ENCODE measurements around the gene MFGE8. TPM values are rescaled to one million over a fixed set of nuclear protein-coding genes. Genes with fewer than 3 reads are reported as not detected.

The MFGE8 gene
- total and polyA plus RNA-seq, 9 of the 15 experiments (the other 6 are each of a cell fraction or from before 2014, with no cell fraction given): 2.3 to 142 (median 62.3) TPM

GRCh38 chr15:88864861-88865497 is 48.2 kb downstream of the MFGE8 start (continued):
- TF ChIP-seq, protein P1, sequence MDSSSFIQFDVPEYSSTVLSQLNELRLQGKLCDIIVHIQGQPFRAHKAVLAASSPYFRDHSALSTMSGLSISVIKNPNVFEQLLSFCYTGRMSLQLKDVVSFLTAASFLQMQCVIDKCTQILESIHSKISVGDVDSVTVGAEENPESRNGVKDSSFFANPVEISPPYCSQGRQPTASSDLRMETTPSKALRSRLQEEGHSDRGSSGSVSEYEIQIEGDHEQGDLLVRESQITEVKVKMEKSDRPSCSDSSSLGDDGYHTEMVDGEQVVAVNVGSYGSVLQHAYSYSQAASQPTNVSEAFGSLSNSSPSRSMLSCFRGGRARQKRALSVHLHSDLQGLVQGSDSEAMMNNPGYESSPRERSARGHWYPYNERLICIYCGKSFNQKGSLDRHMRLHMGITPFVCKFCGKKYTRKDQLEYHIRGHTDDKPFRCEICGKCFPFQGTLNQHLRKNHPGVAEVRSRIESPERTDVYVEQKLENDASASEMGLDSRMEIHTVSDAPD (CRISPR knock-in tag; IDR thresholded peaks at IDR 0.05): no peak
- TF ChIP-seq L3MBTL2 (IDR thresholded peaks at IDR 0.05) (peak; percentile 32; the same call in 1 of the 2 replicates), THRAP3 (IDR thresholded peaks at IDR 0.05; ENCODE audit: borderline replicate concordance) (no peak), CBFA2T3 (IDR thresholded peaks at IDR 0.05) (peak; percentile 68), RBM22 (IDR thresholded peaks at IDR 0.05; ENCODE audit: low read depth, low read length, poor library complexity, severe bottlenecking) (no peak), SMAD2 (IDR thresholded peaks at IDR 0.05; ENCODE audit: low read depth, low read length) (no peak), ZNF778 (CRISPR knock-in tag; IDR thresholded peaks at IDR 0.05) (no peak), ELF4 (CRISPR knock-in tag; IDR thresholded peaks at IDR 0.05) (0 out of 2 replicates have a peak, but pooled peaks have one; percentile 11), SREBF1 (IDR thresholded peaks at IDR 0.05; ENCODE audit: borderline replicate concordance, low read depth, low read length) (no peak), ZNF644 (tag; IDR thresholded peaks at IDR 0.05; ENCODE audit: low read depth) (no peak), MECOM (CRISPR knock-in tag; IDR thresholded peaks at IDR 0.05) (no peak), COPS2 (conservative IDR thresholded peaks at IDR 0.05) (no peak), ARID1B (IDR thresholded peaks at IDR 0.05) (peak; percentile 42; the same call in 1 of the 2 replicates), THRB (CRISPR knock-in tag; conservative IDR thresholded peaks at IDR 0.05) (no peak), NCOR1 (IDR thresholded peaks at IDR 0.05) (peak; percentile 20; the same call in 1 of the 2 replicates), BRF2 (IDR thresholded peaks at IDR 0.05; ENCODE audit: borderline replicate concordance, insufficient read depth, insufficient read length) (no peak), HDAC1 (IDR thresholded peaks at IDR 0.05) (0 out of 4 replicates have a peak, but pooled peaks of 1 of the 2 experiments have one; percentile 33), CBX8 (IDR thresholded peaks at IDR 0.05; ENCODE audit: borderline replicate concordance, extremely low read depth, low read depth, low read length, poor library complexity, severe bottlenecking) (no peak), PML (IDR thresholded peaks at IDR 0.05; ENCODE audit: low read length) (no peak), LARP7 (IDR thresholded peaks at IDR 0.05) (no peak), USF2 (CRISPR knock-in tag; IDR thresholded peaks at IDR 0.05) (peak; percentile 73)
- TF ChIP-seq, protein P2, sequence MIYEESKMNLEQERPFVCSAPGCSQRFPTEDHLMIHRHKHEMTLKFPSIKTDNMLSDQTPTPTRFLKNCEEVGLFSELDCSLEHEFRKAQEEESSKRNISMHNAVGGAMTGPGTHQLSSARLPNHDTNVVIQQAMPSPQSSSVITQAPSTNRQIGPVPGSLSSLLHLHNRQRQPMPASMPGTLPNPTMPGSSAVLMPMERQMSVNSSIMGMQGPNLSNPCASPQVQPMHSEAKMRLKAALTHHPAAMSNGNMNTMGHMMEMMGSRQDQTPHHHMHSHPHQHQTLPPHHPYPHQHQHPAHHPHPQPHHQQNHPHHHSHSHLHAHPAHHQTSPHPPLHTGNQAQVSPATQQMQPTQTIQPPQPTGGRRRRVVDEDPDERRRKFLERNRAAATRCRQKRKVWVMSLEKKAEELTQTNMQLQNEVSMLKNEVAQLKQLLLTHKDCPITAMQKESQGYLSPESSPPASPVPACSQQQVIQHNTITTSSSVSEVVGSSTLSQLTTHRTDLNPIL (CRISPR knock-in tag; IDR thresholded peaks at IDR 0.05): no peak
- TF ChIP-seq, protein P3, sequence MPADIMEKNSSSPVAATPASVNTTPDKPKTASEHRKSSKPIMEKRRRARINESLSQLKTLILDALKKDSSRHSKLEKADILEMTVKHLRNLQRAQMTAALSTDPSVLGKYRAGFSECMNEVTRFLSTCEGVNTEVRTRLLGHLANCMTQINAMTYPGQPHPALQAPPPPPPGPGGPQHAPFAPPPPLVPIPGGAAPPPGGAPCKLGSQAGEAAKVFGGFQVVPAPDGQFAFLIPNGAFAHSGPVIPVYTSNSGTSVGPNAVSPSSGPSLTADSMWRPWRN (IDR thresholded peaks at IDR 0.05; ENCODE audit: low read depth): no peak

Measured in K562 (cell line).